Neural cell (in vitro differentiated cells): ENCODE results near the gene PWP2. TPM values are rescaled to one million over a fixed set of nuclear protein-coding genes. Genes with fewer than 3 reads are reported as not detected.

ENCODE experiments used
- H2AFZ ChIP-seq: fragments of 200-600, 300-800 bp; sonication (generic), shearing (Covaris generic); 2 replicates; pipeline ENCODE4 v1.6.0; 2014; ENCODE audit warnings: low read depth, mild to moderate bottlenecking, antibody characterized with exemption, low read length, moderate library complexity
- H3F3A ChIP-seq: fragments of 200-600 bp; shearing (Covaris generic); 2 replicates; pipeline ENCODE4 v1.6.1; 2016; ENCODE audit warnings: mild to moderate bottlenecking, moderate library complexity, mixed read lengths, antibody characterized with exemption, low read length; ENCODE audit not compliant: insufficient read depth, poor library complexity, severe bottlenecking
- H3K27ac ChIP-seq: fragments of 200-600, 300-800 bp; sonication (generic), shearing (Covaris generic); 2 replicates; pipeline ENCODE4 v1.5.1; 2014; ENCODE audit warnings: mild to moderate bottlenecking, low read length, moderate library complexity
- H3K27me3 ChIP-seq: fragments of 300-800, 200-600 bp; sonication (generic), shearing (Covaris generic); 2 replicates; pipeline ENCODE4 v1.6.0; 2014; ENCODE audit warnings: mild to moderate bottlenecking, low read depth, low read length, moderate library complexity; ENCODE audit not compliant: insufficient read depth
- H3K36me3 ChIP-seq: fragments of 300-800, 200-600 bp; sonication (generic), shearing (Covaris generic); 2 replicates; pipeline ENCODE4 v1.5.1; 2014; ENCODE audit warnings: mild to moderate bottlenecking, antibody characterized with exemption, low read length, moderate library complexity; ENCODE audit not compliant: insufficient read depth
- H3K4me2 ChIP-seq: fragments of 300-800, 200-600 bp; sonication (generic), shearing (Covaris generic); 2 replicates; pipeline ENCODE4 v1.6.0; 2014; ENCODE audit warnings: mild to moderate bottlenecking, low read length
- H3K4me3 ChIP-seq: fragments of 300-800, 200-600 bp; sonication (generic), shearing (Covaris generic); 2 replicates; pipeline ENCODE4 v1.5.1; 2014; ENCODE audit warnings: mild to moderate bottlenecking, low read length, moderate library complexity
- H3K79me2 ChIP-seq: fragments of 200-600 bp; shearing (Covaris generic); replicated peaks from 2 replicates; pipeline ENCODE4 v1.6.0; 2014; ENCODE audit warnings: mild to moderate bottlenecking, low read length, moderate library complexity; ENCODE audit not compliant: insufficient read depth
- H3K9ac ChIP-seq: fragments of 300-800, 200-600 bp; sonication (generic), shearing (Covaris generic); 2 replicates; pipeline ENCODE4 v1.6.1; 2016; ENCODE audit warnings: mild to moderate bottlenecking, low read length, mixed read lengths
- H3K9me2 ChIP-seq: fragments of 200-600 bp; shearing (Covaris generic); 2 replicates; pipeline ENCODE4 v1.6.1; 2016; ENCODE audit warnings: mild to moderate bottlenecking, low read length, mixed read lengths; ENCODE audit not compliant: insufficient read depth
- H3K9me3 ChIP-seq: fragments of 200-600, 300-800 bp; sonication (generic), shearing (Covaris generic); 2 replicates; pipeline ENCODE4 v1.6.1; 2016; ENCODE audit warnings: mild to moderate bottlenecking, mixed run types, low read length, moderate library complexity, mixed read lengths
- H4K20me1 ChIP-seq: fragments of 200-600 bp; shearing (Covaris generic); 2 replicates; pipeline ENCODE4 v1.6.1; 2016; ENCODE audit warnings: mild to moderate bottlenecking, mixed run types; ENCODE audit not compliant: insufficient read depth
- EP300 ChIP-seq: fragments of 450-650 bp; conservative IDR thresholded peaks from 2 replicates; pipeline ENCODE4 v1.6.1; 2014; ENCODE audit warnings: antibody characterized with exemption, mild to moderate bottlenecking, moderate library complexity; ENCODE audit not compliant: poor library complexity, severe bottlenecking
- EZH2 ChIP-seq: fragments of 200-600, 300-800 bp; shearing (Covaris generic), sonication (generic); IDR thresholded peaks from 2 replicates; pipeline ENCODE4 v1.6.1; 2014; ENCODE audit warnings: antibody characterized with exemption, low read length, borderline replicate concordance, mild to moderate bottlenecking; ENCODE audit not compliant: insufficient read depth, poor library complexity, severe bottlenecking
- MXI1 ChIP-seq: fragments of 450-650 bp; conservative IDR thresholded peaks from 2 replicates; pipeline ENCODE4 v1.6.1; 2014; ENCODE audit warnings: antibody characterized with exemption, mild to moderate bottlenecking; ENCODE audit not compliant: poor library complexity, severe bottlenecking
- POLR2AphosphoS5 ChIP-seq: IDR thresholded peaks from 2 replicates; pipeline ENCODE4 v1.6.1; 2012
- RAD21 ChIP-seq: fragments of 450-650 bp; conservative IDR thresholded peaks from 2 replicates; pipeline ENCODE4 v1.6.1; 2014; ENCODE audit warnings: antibody characterized with exemption, mild to moderate bottlenecking, moderate library complexity
- SMC3 ChIP-seq: fragments of 450-650 bp; conservative IDR thresholded peaks from 2 replicates; pipeline ENCODE4 v1.6.1; 2014; ENCODE audit warnings: antibody characterized with exemption, mild to moderate bottlenecking, moderate library complexity; ENCODE audit not compliant: poor library complexity
- TAF1 ChIP-seq: IDR thresholded peaks from 2 replicates; pipeline ENCODE4 v1.6.1; 2012; ENCODE audit warnings: low read depth
- polyA plus RNA-seq: library from polyadenylated mRNA; depleted of rRNA; stranded (reverse); fragments of >200 nt; gene quantifications from 2 replicates; pipeline ENCODE4 v1.2.3, GENCODE V29; 2014
- TF ChIP-seq, protein P1 (sequence below): fragments of 450-650 bp; IDR thresholded peaks from 2 replicates; pipeline ENCODE4 v1.5.1; 2014; ENCODE audit warnings: antibody characterized with exemption, mild to moderate bottlenecking, moderate library complexity; ENCODE audit not compliant: poor library complexity, severe bottlenecking
- TF ChIP-seq, protein P2 (sequence below): IDR thresholded peaks from 2 replicates; pipeline ENCODE4 v1.6.1; 2012; ENCODE audit warnings: borderline replicate concordance

PWP2 gene
- polyA plus RNA-seq, 1 donor from 2014 or later, result 1.7 TPM

DNA sequence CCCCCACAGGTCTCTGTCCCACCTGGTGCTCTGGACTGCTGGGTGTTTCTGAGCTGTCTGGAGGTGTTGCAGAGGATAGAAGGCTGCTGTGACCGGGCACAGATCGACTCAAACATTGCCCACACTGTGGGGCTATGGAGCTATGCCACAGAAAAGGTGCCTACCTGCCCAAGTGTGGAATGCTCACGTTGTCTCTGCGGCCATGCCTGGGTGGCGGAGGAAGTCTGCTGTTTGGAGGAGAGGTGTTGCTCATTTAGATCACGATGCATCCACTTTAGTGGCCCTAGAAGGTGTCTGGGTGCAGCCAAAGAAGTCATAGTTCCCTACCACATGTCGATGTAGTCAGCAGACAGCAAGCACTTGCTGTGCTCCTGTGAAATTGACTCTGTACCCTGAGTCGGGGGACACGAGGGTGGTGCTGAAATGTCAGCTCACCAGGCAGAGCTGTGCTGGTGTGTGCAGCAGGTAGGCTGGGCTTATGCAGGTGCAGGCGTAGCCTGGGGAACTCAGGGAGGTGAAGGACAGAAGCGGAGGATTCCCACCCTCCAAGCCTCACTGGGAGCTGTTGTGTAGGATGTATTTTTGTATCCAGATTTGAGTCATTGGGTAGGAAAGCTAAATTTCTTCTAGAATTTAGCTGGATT lies 32.8 kb upstream of the PWP2 start (continued):
- no peak for TF ChIP-seq TAF1

DNA sequence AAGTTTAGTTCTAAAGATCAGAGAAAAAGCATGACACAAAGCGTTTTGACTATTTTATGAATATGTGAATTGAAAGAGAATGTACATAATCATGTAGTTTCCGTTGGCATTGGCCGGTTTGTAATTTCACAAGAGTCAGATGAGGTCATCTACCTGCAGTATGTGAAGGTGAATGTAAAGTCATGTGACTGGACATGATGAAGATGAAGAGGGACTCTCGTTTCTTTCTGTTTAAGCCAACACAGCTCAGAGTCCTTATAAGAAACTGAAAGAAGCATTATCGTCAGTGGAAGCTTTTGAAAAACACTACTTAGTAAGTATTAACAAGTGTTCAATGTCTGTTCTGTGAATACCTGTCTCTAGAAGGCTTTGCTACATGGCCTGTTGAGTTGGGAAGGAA lies 30.9 kb upstream of the PWP2 start:
- Histone ChIP-seq H4K20me1 (no peaks in the 10 kb centered on the region), H2AFZ (no peak overlapping the region), H3K36me3 (no peaks in the 10 kb centered on the region), H3K4me3 (no peak overlapping the region), H3K79me2 (no peaks in the 10 kb centered on the region), H3K9me2 (no peaks in the 10 kb centered on the region), H3K9me3 (no peaks in the 10 kb centered on the region), H3K27ac (no peak overlapping the region), H3K4me2 (no peak overlapping the region), H3K27me3 (no peaks in the 10 kb centered on the region), H3F3A (no peaks in the 10 kb centered on the region), H3K9ac (no peak overlapping the region)
- no peak for TF ChIP-seq MXI1
- no peak for TF ChIP-seq POLR2AphosphoS5

DNA sequence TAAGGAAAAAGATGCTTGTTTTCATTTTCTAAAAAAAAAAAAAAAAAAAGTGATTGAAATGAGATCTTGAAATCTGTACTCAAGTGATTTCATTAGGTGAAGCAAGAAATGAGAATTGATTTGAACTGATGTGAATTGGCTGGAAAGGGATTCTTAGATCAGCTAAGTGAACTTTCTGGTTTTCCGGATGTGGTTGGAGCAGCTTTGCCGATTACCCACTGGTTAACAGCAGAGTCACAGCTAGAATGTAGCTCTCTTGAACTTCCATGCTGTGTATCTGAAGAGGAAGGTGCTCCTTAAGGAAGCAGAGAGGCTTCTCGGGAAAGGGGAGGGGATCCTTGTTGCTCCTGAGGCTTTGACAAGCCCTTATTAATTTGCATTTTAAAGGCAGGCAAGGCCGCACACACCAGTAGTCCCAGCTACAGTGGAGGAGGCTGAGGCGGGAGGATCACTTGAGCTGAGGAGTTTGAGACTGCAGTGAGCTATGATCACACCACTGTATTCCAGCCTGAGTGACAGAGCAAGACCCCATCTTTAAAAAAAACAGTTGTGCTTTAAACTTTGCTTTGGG lies 28.7 kb upstream of the PWP2 start:
- Histone ChIP-seq H3K27ac (no peak overlapping the region), H3K79me2 (no peaks in the 10 kb centered on the region), H2AFZ (no peak overlapping the region), H3K9me2 (no peaks in the 10 kb centered on the region), H4K20me1 (no peaks in the 10 kb centered on the region), H3K27me3 (no peaks in the 10 kb centered on the region), H3K4me3 (no peak overlapping the region), H3K9me3 (no peaks in the 10 kb centered on the region), H3K9ac (no peak overlapping the region), H3K4me2 (no peak overlapping the region), H3K36me3 (peaks cover 6% of the 10 kb centered on the region), H3F3A (no peaks in the 10 kb centered on the region)
- TF ChIP-seq MXI1, result no peak
- no peak for TF ChIP-seq EZH2
- TF ChIP-seq TAF1, result no peak
- TF ChIP-seq, protein P1, sequence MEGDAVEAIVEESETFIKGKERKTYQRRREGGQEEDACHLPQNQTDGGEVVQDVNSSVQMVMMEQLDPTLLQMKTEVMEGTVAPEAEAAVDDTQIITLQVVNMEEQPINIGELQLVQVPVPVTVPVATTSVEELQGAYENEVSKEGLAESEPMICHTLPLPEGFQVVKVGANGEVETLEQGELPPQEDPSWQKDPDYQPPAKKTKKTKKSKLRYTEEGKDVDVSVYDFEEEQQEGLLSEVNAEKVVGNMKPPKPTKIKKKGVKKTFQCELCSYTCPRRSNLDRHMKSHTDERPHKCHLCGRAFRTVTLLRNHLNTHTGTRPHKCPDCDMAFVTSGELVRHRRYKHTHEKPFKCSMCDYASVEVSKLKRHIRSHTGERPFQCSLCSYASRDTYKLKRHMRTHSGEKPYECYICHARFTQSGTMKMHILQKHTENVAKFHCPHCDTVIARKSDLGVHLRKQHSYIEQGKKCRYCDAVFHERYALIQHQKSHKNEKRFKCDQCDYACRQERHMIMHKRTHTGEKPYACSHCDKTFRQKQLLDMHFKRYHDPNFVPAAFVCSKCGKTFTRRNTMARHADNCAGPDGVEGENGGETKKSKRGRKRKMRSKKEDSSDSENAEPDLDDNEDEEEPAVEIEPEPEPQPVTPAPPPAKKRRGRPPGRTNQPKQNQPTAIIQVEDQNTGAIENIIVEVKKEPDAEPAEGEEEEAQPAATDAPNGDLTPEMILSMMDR, result no peak
- TF ChIP-seq, protein P2, sequence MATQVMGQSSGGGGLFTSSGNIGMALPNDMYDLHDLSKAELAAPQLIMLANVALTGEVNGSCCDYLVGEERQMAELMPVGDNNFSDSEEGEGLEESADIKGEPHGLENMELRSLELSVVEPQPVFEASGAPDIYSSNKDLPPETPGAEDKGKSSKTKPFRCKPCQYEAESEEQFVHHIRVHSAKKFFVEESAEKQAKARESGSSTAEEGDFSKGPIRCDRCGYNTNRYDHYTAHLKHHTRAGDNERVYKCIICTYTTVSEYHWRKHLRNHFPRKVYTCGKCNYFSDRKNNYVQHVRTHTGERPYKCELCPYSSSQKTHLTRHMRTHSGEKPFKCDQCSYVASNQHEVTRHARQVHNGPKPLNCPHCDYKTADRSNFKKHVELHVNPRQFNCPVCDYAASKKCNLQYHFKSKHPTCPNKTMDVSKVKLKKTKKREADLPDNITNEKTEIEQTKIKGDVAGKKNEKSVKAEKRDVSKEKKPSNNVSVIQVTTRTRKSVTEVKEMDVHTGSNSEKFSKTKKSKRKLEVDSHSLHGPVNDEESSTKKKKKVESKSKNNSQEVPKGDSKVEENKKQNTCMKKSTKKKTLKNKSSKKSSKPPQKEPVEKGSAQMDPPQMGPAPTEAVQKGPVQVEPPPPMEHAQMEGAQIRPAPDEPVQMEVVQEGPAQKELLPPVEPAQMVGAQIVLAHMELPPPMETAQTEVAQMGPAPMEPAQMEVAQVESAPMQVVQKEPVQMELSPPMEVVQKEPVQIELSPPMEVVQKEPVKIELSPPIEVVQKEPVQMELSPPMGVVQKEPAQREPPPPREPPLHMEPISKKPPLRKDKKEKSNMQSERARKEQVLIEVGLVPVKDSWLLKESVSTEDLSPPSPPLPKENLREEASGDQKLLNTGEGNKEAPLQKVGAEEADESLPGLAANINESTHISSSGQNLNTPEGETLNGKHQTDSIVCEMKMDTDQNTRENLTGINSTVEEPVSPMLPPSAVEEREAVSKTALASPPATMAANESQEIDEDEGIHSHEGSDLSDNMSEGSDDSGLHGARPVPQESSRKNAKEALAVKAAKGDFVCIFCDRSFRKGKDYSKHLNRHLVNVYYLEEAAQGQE, result no peak
- TF ChIP-seq EP300, result no peak
- TF ChIP-seq SMC3, result no peak
- no peak for TF ChIP-seq RAD21
- TF ChIP-seq POLR2AphosphoS5, result no peak
